HL-60 (cell line): ENCODE results near the gene CDYL.

ENCODE experiments used
- DNase-seq, 2 experiments: peaks; one replicate each; pipeline ENCODE4 v3.0.0-alpha.2; 2010 to 2020; ENCODE audit warnings: low read depth in 1 of 2, low spot score in 1 of 2
- H3K27ac ChIP-seq: fragments of 250-450 bp; sonication (Bioruptor Pico); replicated peaks from 2 replicates; pipeline ENCODE4 v1.5.1; 2020; ENCODE audit warnings: mild to moderate bottlenecking, moderate library complexity
- H3K27me3 ChIP-seq: fragments of 250-450 bp; sonication (Bioruptor Pico); 2 replicates; pipeline ENCODE4 v1.5.1; 2021; ENCODE audit warnings: mild to moderate bottlenecking, moderate library complexity; ENCODE audit not compliant: insufficient read depth, poor library complexity, severe bottlenecking
- H3K4me3 ChIP-seq: replicated peaks from 2 replicates; pipeline ENCODE4 v1.5.1; 2011; ENCODE audit warnings: mild to moderate bottlenecking, control low read depth, low read length; ENCODE audit not compliant: insufficient read depth
- GABPA ChIP-seq: IDR thresholded peaks from 2 replicates; pipeline ENCODE4 v1.6.1; 2012; ENCODE audit warnings: low read depth
- POLR2AphosphoS5 ChIP-seq: IDR thresholded peaks from 2 replicates; pipeline ENCODE4 v1.6.1; 2012; ENCODE audit warnings: low read depth
- SPI1 ChIP-seq: IDR thresholded peaks from 2 replicates; pipeline ENCODE4 v1.6.1; 2012; ENCODE audit warnings: low read depth, mild to moderate bottlenecking, borderline replicate concordance
- TF ChIP-seq, protein P1 (sequence below): IDR thresholded peaks from one replicate; pipeline ENCODE4 v1.5.1; 2011; ENCODE audit warnings: low read length, control low read depth, inconsistent platforms; ENCODE audit not compliant: insufficient read depth
- TF ChIP-seq, protein P2 (sequence below): IDR thresholded peaks from 2 replicates; pipeline ENCODE4 v1.6.1; 2012; ENCODE audit warnings: low read depth; ENCODE audit not compliant: insufficient replicate concordance

Gene CDYL

DNA sequence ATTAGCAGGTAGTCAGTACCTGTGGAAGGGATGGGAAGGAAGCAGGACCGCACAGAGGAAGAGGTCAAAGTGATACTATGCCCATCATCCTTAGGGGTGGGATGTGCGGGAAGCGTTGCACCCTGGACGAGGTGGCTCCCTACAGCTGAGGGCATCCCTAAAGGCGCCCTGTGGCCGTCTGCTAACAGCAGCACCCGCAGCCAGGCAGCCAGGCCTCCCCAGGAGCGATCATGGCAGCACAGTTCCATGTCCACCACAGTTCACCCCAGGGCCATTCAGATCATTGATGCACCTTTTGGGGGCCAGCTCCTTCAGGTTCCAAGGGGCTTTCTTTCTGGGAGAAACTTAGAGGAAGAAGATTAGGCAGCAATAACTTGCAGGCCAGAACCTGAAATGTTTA is 168.1 kb downstream of the CDYL start:
- no peak for DNase-seq
- H3K27me3 ChIP-seq = no peaks in the 10 kb centered on the region
- H3K4me3 ChIP-seq = no peak overlapping the region
- no peak for TF ChIP-seq SPI1
- TF ChIP-seq GABPA = no peak
- TF ChIP-seq, protein P1, sequence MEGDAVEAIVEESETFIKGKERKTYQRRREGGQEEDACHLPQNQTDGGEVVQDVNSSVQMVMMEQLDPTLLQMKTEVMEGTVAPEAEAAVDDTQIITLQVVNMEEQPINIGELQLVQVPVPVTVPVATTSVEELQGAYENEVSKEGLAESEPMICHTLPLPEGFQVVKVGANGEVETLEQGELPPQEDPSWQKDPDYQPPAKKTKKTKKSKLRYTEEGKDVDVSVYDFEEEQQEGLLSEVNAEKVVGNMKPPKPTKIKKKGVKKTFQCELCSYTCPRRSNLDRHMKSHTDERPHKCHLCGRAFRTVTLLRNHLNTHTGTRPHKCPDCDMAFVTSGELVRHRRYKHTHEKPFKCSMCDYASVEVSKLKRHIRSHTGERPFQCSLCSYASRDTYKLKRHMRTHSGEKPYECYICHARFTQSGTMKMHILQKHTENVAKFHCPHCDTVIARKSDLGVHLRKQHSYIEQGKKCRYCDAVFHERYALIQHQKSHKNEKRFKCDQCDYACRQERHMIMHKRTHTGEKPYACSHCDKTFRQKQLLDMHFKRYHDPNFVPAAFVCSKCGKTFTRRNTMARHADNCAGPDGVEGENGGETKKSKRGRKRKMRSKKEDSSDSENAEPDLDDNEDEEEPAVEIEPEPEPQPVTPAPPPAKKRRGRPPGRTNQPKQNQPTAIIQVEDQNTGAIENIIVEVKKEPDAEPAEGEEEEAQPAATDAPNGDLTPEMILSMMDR = no peak
- TF ChIP-seq POLR2AphosphoS5 = no peak
- TF ChIP-seq, protein P2, sequence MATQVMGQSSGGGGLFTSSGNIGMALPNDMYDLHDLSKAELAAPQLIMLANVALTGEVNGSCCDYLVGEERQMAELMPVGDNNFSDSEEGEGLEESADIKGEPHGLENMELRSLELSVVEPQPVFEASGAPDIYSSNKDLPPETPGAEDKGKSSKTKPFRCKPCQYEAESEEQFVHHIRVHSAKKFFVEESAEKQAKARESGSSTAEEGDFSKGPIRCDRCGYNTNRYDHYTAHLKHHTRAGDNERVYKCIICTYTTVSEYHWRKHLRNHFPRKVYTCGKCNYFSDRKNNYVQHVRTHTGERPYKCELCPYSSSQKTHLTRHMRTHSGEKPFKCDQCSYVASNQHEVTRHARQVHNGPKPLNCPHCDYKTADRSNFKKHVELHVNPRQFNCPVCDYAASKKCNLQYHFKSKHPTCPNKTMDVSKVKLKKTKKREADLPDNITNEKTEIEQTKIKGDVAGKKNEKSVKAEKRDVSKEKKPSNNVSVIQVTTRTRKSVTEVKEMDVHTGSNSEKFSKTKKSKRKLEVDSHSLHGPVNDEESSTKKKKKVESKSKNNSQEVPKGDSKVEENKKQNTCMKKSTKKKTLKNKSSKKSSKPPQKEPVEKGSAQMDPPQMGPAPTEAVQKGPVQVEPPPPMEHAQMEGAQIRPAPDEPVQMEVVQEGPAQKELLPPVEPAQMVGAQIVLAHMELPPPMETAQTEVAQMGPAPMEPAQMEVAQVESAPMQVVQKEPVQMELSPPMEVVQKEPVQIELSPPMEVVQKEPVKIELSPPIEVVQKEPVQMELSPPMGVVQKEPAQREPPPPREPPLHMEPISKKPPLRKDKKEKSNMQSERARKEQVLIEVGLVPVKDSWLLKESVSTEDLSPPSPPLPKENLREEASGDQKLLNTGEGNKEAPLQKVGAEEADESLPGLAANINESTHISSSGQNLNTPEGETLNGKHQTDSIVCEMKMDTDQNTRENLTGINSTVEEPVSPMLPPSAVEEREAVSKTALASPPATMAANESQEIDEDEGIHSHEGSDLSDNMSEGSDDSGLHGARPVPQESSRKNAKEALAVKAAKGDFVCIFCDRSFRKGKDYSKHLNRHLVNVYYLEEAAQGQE = no peak
- H3K27ac ChIP-seq = no peak overlapping the region

DNA sequence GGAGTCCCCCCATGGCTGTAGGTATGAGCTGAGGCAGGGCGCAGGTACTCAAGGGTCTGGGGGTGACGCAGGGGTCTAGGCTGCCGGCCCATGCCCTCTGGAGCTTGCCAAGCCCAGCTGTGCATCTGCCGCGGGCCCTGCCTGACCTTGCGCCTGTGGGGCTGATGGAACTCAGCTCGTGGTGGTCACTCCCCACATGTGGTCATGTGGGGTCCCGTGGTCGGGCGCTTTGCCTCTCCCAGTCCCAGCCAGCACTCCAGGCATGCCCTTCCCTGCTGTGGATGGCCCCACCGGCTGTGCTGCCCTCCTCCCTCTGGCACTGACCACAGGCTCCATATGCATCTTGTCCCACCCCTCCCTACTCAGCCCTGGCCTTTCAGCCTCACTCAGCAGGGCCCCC is 170.3 kb downstream of the CDYL start:
- no peak overlapping the region for H3K27ac ChIP-seq

DNA sequence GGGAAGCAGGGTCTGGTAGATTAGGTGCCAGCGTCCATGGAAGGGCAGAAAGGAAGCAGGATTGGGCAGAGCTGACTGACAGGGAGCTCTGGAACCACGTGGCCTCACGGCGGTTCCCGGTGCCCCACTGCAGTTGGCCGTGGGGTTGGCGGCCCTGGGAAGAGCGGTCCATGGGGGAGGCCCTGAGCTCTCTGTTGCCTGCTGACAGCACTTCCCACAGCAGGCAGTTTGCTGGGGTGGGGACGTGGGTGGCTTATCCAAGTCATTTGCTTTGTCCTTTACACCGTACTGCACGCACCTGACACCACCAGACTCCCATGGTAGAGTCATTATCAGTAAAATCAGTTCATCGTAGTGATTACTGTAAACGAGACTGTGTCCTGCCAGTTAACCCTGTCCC is 171.5 kb downstream of the CDYL start:
- H3K27ac ChIP-seq = no peak overlapping the region
- no peak for DNase-seq
- no peaks in the 10 kb centered on the region for H3K27me3 ChIP-seq
- no peak overlapping the region for H3K4me3 ChIP-seq
- TF ChIP-seq GABPA = no peak
- TF ChIP-seq, protein P2 = no peak
- TF ChIP-seq POLR2AphosphoS5 = no peak
- no peak for TF ChIP-seq SPI1
- TF ChIP-seq, protein P1 = no peak

More for the DNA sequence above, 170.3 kb downstream of the CDYL start:
- Histone ChIP-seq H3K4me3 (no peak overlapping the region), H3K27me3 (no peaks in the 10 kb centered on the region)
- TF ChIP-seq SPI1 (no peak), POLR2AphosphoS5 (no peak), GABPA (no peak)
- TF ChIP-seq, protein P2 = no peak
- TF ChIP-seq, protein P1 = no peak
- no peak for DNase-seq
